Upper lobe of left lung (tissue), 6 donors: ENCODE results near the gene SMIM36. TPM values are rescaled to one million over a fixed set of nuclear protein-coding genes. Genes with fewer than 3 reads are reported as not detected.
A peak's percentile ranks its signal among the peaks of the same experiment; 100 is the strongest.
"Not testable (repeated sequence)": the region's sequence is repeated elsewhere in the genome, so short reads cannot be mapped to it uniquely, and the experiment has no call there.

Experiments
- ATAC-seq, 2 donors: fragments of 200-7000 bp; cut with Tn5 transposase; one replicate each; pipeline ENCODE4 v1.9.1; 2022; ENCODE audit warnings: mild to moderate bottlenecking in 2 of 2, moderate library complexity in 2 of 2; ENCODE audit not compliant: low FRiP score in 2 of 2
- DNase-seq, 2 donors: peaks; one replicate each; pipeline ENCODE4 v3.0.0-alpha.2; 2019 to 2020
- H3K27ac ChIP-seq, 4 donors: fragments of 200-600 bp; sonication (generic); one replicate each; pipeline ENCODE4 v1.5.1; 2016 to 2019
- H3K27me3 ChIP-seq, 4 donors: fragments of 200-600 bp; sonication (generic); one replicate each; pipeline ENCODE4 v1.5.1; 2017 to 2019
- H3K36me3 ChIP-seq, 4 donors: fragments of 200-600 bp; sonication (generic); one replicate each; pipeline ENCODE4 v1.5.1; 2016 to 2019
- H3K4me1 ChIP-seq, 4 donors: fragments of 200-600 bp; sonication (generic); one replicate each; pipeline ENCODE4 v1.5.1; 2018 to 2019
- H3K4me3 ChIP-seq, 4 donors: fragments of 200-600 bp; sonication (generic); one replicate each; pipeline ENCODE4 v1.5.1; 2017 to 2019; ENCODE audit warnings: mild to moderate bottlenecking in 2 of 4, moderate library complexity in 1 of 4
- H3K9me3 ChIP-seq, 4 donors: fragments of 200-600 bp; sonication (generic); one replicate each; pipeline ENCODE4 v1.5.1; 2018 to 2019
- EP300 ChIP-seq, 4 donors: sonication (generic); formaldehyde crosslinking; IDR thresholded peaks; one replicate each; pipeline ENCODE4 v1.5.1; 2017; ENCODE audit warnings: antibody characterized with exemption in 4 of 4, control low read depth in 2 of 4
- POLR2A ChIP-seq, 4 donors: fragments of 450-650 bp; IDR thresholded peaks; one replicate each; pipeline ENCODE4 v1.5.1; 2016 to 2017; ENCODE audit warnings: antibody characterized with exemption in 4 of 4, mild to moderate bottlenecking in 2 of 4
- POLR2AphosphoS5 ChIP-seq, 2 donors: sonication (generic); formaldehyde crosslinking; IDR thresholded peaks; one replicate each; pipeline ENCODE4 v1.5.1; 2017; ENCODE audit warnings: antibody characterized with exemption in 2 of 2
- WGBS, 2 donors: methylation state at CpG; one replicate each; pipeline ENCODE4 v1.1.5; 2017 to 2018; 5-methylcytosine and 5-hydroxymethylcytosine counted together
- total RNA-seq, 6 donors: library from RNA; depleted of rRNA in 4 of 6; stranded (reverse); fragments of >200 nt in 4 of 6; gene quantifications; one replicate each; pipeline versions ENCODE4 v1.1.0 to v1.2.1, GENCODE V29; 2016 to 2021
- TF ChIP-seq, protein P1 (sequence below), 6 experiments: fragments of 450-650 bp in 4 of 6; fragments of 200-600 bp in 2 of 6; sonication (generic) in 2 of 6; IDR thresholded peaks; one replicate each; pipeline ENCODE4 v1.5.1; 2016 to 2019; ENCODE audit warnings: antibody characterized with exemption in 6 of 6
- donor health status: DM: no; HTN: no; CAD: no; lungs with moderate emphysema.
- donor health status: DM: no; HTN: yes; CAD: no; lungs with severe emphysema.

SMIM36 gene
- total RNA-seq, 6 donors from 2014 or later = not detected

GRCh38 chr17:55513885-55514590 lies 2.8 kb upstream of the SMIM36 start:
- ATAC-seq = peak in 1 of 2 donors; percentile 88
- peaks cover 0 to 7% (median 0%) of the 10 kb centered on the region in 4 donors for H3K4me1 ChIP-seq
- TF ChIP-seq POLR2A (IDR thresholded peaks at IDR 0.05) (no peak), POLR2AphosphoS5 (IDR thresholded peaks at IDR 0.05) (no peak), EP300 (IDR thresholded peaks at IDR 0.05) (no peak)
- TF ChIP-seq, protein P1, sequence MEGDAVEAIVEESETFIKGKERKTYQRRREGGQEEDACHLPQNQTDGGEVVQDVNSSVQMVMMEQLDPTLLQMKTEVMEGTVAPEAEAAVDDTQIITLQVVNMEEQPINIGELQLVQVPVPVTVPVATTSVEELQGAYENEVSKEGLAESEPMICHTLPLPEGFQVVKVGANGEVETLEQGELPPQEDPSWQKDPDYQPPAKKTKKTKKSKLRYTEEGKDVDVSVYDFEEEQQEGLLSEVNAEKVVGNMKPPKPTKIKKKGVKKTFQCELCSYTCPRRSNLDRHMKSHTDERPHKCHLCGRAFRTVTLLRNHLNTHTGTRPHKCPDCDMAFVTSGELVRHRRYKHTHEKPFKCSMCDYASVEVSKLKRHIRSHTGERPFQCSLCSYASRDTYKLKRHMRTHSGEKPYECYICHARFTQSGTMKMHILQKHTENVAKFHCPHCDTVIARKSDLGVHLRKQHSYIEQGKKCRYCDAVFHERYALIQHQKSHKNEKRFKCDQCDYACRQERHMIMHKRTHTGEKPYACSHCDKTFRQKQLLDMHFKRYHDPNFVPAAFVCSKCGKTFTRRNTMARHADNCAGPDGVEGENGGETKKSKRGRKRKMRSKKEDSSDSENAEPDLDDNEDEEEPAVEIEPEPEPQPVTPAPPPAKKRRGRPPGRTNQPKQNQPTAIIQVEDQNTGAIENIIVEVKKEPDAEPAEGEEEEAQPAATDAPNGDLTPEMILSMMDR (IDR thresholded peaks at IDR 0.05) = peak; percentile 68 to 90 (median 78)
- no peak overlapping the region for H3K4me3 ChIP-seq
- no peaks in the 10 kb centered on the region for H3K27me3 ChIP-seq
- no peak overlapping the region for H3K27ac ChIP-seq
- WGBS, 2 donors = 16 to 18% methylated on average over 5 of the region's 5 CpGs
- no peaks in the 10 kb centered on the region for H3K9me3 ChIP-seq
- H3K36me3 ChIP-seq = no peaks in the 10 kb centered on the region
- DNase-seq = peak in 1 of 2 donors; percentile 43

DNA sequence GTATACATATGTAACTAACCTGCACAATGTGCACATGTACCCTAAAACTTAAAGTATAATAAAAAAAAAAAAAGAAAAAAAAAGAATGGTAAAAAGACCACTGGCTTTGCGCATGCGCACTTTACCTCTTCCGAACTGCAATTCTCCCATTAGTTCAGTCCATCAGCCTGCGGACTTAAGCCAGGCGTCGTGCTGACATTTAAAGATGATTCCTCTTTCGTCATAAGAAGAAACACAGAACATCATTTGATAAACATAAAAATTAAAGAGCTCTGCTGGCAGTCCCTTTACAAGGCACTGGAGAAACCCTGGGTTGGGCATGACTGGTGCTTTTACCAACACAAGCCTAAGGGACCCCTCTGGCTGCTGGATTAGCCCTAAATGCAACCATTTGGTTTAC lies 3.6 kb downstream of the SMIM36 start:
- not testable (repeated sequence) for H3K4me1 ChIP-seq, H3K36me3 ChIP-seq, H3K9me3 ChIP-seq, ATAC-seq, H3K27me3 ChIP-seq, H3K4me3 ChIP-seq, H3K27ac ChIP-seq, DNase-seq
- WGBS, 2 donors = 81 to 85% methylated on average over 7 of the region's 7 CpGs

- not testable (repeated sequence) for H3K36me3 ChIP-seq, DNase-seq, H3K9me3 ChIP-seq, ATAC-seq, H3K27me3 ChIP-seq, H3K4me1 ChIP-seq, H3K27ac ChIP-seq, H3K4me3 ChIP-seq
- WGBS, 2 donors = 88% methylated on average over 12 to 16 of the region's 23 CpGs
Observed at GRCh38 chr17:55501626-55502025, 9.6 kb downstream of the SMIM36 start.

GRCh38 chr17:55500103-55500502 lies 11.1 kb downstream of the SMIM36 start:
- H3K27me3 ChIP-seq = no peaks in the 10 kb centered on the region
- peaks cover 0 to 8% (median 3%) of the 10 kb centered on the region in 4 donors for H3K4me1 ChIP-seq
- no peak overlapping the region for H3K4me3 ChIP-seq
- no peak overlapping the region for H3K27ac ChIP-seq
- H3K9me3 ChIP-seq = no peaks in the 10 kb centered on the region
- ATAC-seq (no peak), DNase-seq (no peak)
- no peaks in the 10 kb centered on the region for H3K36me3 ChIP-seq
- TF ChIP-seq, protein P1 (IDR thresholded peaks at IDR 0.05) = no peak
- no peak for TF ChIP-seq POLR2A (IDR thresholded peaks at IDR 0.05)
- 84 to 89% methylated on average over 3 of the region's 3 CpGs for WGBS, 2 donors

DNA sequence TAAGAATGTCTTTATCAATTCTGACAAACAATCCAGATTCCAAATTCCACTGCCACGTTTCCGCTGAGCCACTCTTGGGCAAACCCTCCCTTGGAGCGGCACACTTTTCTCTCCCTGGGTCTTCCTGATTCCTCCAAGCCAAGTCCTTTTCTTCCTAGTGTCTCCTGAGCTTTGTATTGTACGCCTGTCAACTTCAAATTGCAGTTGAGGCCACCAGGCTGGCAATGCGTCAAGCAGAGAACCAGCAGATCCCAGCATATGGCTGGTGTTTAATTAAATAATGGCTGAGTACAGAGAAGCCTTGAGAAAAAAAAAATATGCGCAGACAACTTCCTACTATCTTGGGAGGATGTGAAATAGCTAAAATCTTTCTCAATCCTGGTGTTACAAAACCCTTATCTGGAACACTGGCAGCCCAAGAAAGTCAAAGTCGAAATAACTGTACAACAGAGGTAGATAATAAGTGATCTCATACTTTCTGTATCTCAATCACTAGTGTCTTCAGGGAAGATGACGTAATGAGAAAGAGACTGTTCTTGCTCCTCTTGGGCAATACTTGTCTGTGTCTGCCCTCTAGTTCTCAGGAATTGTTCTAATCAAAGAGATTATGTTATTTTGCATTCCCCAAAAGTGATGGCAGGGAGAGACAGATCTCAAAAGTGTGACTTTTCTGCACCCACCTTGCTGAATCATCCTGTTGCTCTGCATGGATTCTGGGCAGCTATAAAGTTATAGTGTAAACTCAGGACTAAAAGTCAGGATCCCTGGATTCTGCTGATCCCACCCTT lies 15.0 kb downstream of the SMIM36 start:
- WGBS, 2 donors = 55 to 58% methylated on average over 8 of the region's 8 CpGs
- Histone ChIP-seq H3K27ac (peak overlapping the region in 2 of 4 donors; percentile 23 to 30), H3K4me3 (no peak overlapping the region), H3K36me3 (no peaks in the 10 kb centered on the region), H3K9me3 (no peaks in the 10 kb centered on the region), H3K4me1 (peaks cover 0 to 8% (median 3%) of the 10 kb centered on the region in 4 donors), H3K27me3 (no peaks in the 10 kb centered on the region)
- DNase-seq (no peak), ATAC-seq (peak; percentile 57 to 93)
- TF ChIP-seq, protein P1 (IDR thresholded peaks at IDR 0.05) = no peak
- peak in 1 of 2 donors; percentile 31 for TF ChIP-seq POLR2AphosphoS5 (IDR thresholded peaks at IDR 0.05)
